ENCODE measurements around the gene C19orf38. TPM values are rescaled to one million over a fixed set of nuclear protein-coding genes. Genes with fewer than 3 reads are reported as not detected.

Gene C19orf38
- total RNA-seq, 1 donor from 2014 or later: 0.33 TPM

DNA sequence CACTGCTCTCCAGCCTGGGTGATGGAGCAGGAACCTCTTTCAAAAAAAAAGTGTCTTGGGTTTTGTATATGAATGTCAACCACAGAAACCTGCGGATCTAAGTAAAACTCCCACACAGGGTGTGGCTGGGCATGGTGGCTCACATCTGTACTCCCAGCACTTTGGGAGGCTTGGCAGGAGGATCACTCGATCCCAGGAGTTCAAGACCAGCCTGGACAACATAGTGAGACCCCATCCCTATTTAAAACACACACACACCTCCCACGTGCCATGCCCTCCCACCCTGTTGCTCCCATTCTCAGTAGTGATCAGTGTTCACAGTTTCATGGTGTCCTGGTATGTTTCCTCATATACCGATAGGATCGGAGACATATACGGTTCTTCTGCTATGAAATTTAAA lies 21.4 kb upstream of the C19orf38 start:
- H3K36me3 ChIP-seq (ENCODE audit: control insufficient read depth, insufficient read depth, low read length): peaks cover 6% of the 10 kb centered on the region

DNA sequence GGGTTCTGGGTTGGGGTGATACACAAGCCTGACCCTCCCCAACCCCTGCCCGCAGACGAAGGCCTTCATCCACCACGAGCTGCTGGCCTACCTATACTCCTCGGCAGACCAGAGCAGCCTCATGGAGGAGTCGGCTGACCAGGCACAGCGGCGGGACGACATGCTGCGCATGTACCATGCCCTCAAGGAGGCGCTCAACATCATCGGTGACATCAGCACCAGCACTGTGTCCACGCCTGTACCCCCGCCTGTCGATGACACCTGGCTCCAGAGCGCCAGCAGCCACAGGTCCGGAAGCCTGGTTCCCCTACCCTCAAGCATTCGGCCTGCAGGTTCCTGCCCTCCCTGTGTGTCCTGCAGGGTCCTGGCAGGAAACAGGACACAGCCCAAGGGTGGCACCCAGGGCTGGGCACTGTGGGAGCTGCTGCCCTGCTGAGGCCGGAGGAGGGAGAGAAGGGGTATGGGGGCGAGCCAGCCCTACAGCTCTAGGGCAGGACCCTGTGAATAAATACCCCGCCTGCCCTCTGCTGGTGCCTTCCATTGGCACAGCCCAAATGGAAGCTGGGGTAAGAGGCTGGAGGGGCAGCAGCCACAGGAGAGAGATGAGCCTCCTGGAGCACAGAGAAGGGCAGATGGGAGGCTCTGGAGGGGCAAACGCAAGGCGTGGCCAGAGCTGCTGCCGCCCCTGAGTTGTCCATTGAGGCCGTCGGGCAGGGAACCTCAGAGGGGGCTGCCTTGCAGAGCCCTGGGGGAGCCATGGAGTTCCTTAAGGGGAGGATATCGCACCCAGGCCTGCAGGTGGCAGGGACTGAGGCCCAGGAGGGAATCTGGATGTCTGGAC lies 19.0 kb upstream of the C19orf38 start:
- peaks cover 2% of the 10 kb centered on the region for H3K36me3 ChIP-seq (ENCODE audit: control insufficient read depth, insufficient read depth, low read length)
- no peaks in the 10 kb centered on the region for H3K27me3 ChIP-seq (ENCODE audit: control insufficient read depth, insufficient read depth, low read length)
- TF ChIP-seq, protein P1, sequence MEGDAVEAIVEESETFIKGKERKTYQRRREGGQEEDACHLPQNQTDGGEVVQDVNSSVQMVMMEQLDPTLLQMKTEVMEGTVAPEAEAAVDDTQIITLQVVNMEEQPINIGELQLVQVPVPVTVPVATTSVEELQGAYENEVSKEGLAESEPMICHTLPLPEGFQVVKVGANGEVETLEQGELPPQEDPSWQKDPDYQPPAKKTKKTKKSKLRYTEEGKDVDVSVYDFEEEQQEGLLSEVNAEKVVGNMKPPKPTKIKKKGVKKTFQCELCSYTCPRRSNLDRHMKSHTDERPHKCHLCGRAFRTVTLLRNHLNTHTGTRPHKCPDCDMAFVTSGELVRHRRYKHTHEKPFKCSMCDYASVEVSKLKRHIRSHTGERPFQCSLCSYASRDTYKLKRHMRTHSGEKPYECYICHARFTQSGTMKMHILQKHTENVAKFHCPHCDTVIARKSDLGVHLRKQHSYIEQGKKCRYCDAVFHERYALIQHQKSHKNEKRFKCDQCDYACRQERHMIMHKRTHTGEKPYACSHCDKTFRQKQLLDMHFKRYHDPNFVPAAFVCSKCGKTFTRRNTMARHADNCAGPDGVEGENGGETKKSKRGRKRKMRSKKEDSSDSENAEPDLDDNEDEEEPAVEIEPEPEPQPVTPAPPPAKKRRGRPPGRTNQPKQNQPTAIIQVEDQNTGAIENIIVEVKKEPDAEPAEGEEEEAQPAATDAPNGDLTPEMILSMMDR (IDR thresholded peaks at IDR 0.05; ENCODE audit: insufficient read depth, low read length, poor library complexity, severe bottlenecking): no peak

More for the DNA sequence above, 21.4 kb upstream of the C19orf38 start:
- Histone ChIP-seq H3K27me3 (ENCODE audit: control insufficient read depth, insufficient read depth, low read length) (no peaks in the 10 kb centered on the region), H3K4me3 (ENCODE audit: low read depth, low read length) (no peak overlapping the region)
- TF ChIP-seq, protein P1 (IDR thresholded peaks at IDR 0.05; ENCODE audit: insufficient read depth, low read length, poor library complexity, severe bottlenecking): no peak
- no peak for DNase-seq (ENCODE audit: low read depth)

DNA sequence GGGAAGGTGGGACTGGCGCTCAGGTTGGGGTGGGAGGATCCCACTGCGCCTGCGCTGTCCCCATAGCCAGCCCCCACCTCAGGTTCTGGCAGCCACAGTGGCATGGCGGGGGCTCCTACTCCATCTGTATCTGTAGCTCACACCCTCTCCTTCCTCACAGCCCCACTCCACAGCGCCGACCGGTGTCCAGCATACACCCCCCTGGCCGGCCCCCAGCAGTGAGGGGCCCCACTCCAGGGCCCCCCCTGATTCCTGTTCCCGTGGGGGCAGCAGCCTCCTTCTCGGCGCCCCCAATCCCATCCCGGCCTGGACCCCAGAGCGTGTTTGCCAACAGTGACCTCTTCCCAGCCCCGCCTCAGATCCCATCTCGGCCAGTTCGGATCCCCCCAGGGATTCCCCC lies 18.2 kb upstream of the C19orf38 start:
- Histone ChIP-seq H3K4me3 (ENCODE audit: low read depth, low read length) (no peak overlapping the region), H3K36me3 (ENCODE audit: control insufficient read depth, insufficient read depth, low read length) (peaks cover 2% of the 10 kb centered on the region), H3K27me3 (ENCODE audit: control insufficient read depth, insufficient read depth, low read length) (no peaks in the 10 kb centered on the region)
- DNase-seq (ENCODE audit: low read depth): no peak
- TF ChIP-seq, protein P1 (IDR thresholded peaks at IDR 0.05; ENCODE audit: insufficient read depth, low read length, poor library complexity, severe bottlenecking): no peak

More for the DNA sequence above, 19.0 kb upstream of the C19orf38 start:
- no peak for DNase-seq (ENCODE audit: low read depth)
- no peak overlapping the region for H3K4me3 ChIP-seq (ENCODE audit: low read depth, low read length)

DNA sequence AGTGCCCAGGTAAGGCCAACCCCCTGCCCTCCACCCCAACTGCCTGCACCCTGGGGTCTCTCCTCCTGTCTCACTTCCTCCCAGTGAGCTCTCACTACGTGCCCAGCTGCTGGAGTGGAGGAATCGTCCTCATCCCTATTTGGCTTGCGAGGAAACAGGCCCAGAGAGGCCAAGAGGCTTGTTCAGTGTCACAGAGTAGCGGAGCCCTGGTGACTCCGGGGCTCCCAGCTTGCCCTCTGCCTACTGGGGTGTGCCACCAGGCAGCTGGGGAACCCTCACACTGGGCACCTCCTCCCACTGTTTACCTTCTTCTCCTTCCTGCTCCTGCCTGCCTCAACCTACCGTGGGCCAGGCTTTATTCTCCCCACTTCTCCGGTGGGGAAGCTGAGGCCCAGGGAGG lies 17.8 kb upstream of the C19orf38 start:
- no peak overlapping the region for H3K4me3 ChIP-seq (ENCODE audit: low read depth, low read length)
- no peak for DNase-seq (ENCODE audit: low read depth)
- TF ChIP-seq, protein P1 (IDR thresholded peaks at IDR 0.05; ENCODE audit: insufficient read depth, low read length, poor library complexity, severe bottlenecking): no peak
- H3K36me3 ChIP-seq (ENCODE audit: control insufficient read depth, insufficient read depth, low read length): peaks cover 2% of the 10 kb centered on the region
- H3K27me3 ChIP-seq (ENCODE audit: control insufficient read depth, insufficient read depth, low read length): no peaks in the 10 kb centered on the region

DNA sequence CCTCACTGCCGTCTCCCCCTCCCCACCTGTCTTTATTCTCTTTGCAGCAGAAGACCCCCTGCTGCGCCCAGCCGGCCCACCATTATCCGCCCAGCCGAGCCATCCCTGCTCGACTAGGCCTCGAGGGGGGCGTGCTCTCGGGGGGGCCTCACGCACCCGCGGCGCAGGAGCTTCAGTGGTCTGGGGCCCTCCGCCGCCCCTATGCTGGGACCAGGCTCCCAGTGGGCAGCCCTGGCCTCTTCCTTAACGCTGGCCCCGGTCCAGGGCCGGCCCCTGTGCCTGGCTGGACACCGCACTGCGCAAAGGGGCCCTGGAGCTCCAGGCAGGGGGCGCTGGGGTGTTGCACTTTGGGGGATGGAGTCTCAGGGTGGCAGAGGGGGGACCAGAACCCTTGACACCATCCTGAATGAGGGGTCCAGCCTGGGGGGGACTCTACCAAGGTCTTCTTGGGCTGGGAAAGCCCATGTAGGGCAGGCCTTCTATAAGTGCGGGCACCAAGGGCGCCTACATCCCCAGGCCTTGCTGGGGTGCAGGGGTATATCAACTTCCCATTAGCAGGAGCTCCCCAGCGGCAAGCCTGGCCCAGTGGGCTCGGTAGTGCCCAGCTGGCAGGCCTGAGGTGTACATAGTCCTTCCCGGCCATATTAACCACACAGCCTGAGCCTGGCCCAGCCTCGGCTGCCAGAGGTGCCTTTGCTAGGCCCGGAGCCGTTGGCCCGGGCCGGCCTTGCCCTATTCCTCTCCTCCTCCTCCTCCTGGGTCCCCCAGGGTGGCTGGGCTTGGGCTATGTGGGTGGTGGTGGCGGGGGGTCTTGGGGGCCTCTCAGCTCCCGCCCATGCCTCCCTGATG lies 17.1 kb upstream of the C19orf38 start:
- DNase-seq (ENCODE audit: low read depth): no peak

More for the DNA sequence above, 17.1 kb upstream of the C19orf38 start:
- Histone ChIP-seq H3K36me3 (ENCODE audit: control insufficient read depth, insufficient read depth, low read length) (peaks cover 2% of the 10 kb centered on the region), H3K27me3 (ENCODE audit: control insufficient read depth, insufficient read depth, low read length) (no peaks in the 10 kb centered on the region), H3K4me3 (ENCODE audit: low read depth, low read length) (no peak overlapping the region)
- TF ChIP-seq, protein P1 (IDR thresholded peaks at IDR 0.05; ENCODE audit: insufficient read depth, low read length, poor library complexity, severe bottlenecking): no peak
